Transverse colon (tissue), 4 donors: ENCODE data around the gene BRSK2.

Experiments
- CTCF ChIP-seq, 5 experiments: fragments of 200-600 bp in 3 of 5; fragments of 450-650 bp in 2 of 5; sonication (generic) in 3 of 5; IDR thresholded peaks; 1 replicate in 2 of 5; 2 replicates in 3 of 5; pipeline ENCODE4 v1.5.1; 2016 to 2017; ENCODE audit warnings: antibody characterized with exemption in 5 of 5, inconsistent platforms in 3 of 5, mild to moderate bottlenecking in 2 of 5, moderate library complexity in 1 of 5
- EP300 ChIP-seq: sonication (generic); formaldehyde crosslinking; IDR thresholded peaks from one replicate; pipeline ENCODE4 v1.6.1; 2017; ENCODE audit warnings: antibody characterized with exemption, low read depth
- POLR2AphosphoS5 ChIP-seq, 3 donors: sonication (generic); formaldehyde crosslinking; IDR thresholded peaks; one replicate each; pipeline ENCODE4 v1.6.1; 2016; ENCODE audit warnings: antibody characterized with exemption in 3 of 3

GRCh38 chr11:1422481-1422880 lies 32.7 kb downstream of the BRSK2 start:
- TF ChIP-seq POLR2AphosphoS5 (IDR thresholded peaks at IDR 0.05), result no peak
- TF ChIP-seq CTCF (IDR thresholded peaks at IDR 0.05), result no peak
- no peak for TF ChIP-seq EP300
